ENCODE data around the gene SOX10. TPM values are rescaled to one million over a fixed set of nuclear protein-coding genes. Genes with fewer than 3 reads are reported as not detected.

The SOX10 gene
- total and polyA plus RNA-seq, 2 of the 13 experiments (the other 11 are each of a cell fraction or from before 2014, with no cell fraction given) = not detected

DNA sequence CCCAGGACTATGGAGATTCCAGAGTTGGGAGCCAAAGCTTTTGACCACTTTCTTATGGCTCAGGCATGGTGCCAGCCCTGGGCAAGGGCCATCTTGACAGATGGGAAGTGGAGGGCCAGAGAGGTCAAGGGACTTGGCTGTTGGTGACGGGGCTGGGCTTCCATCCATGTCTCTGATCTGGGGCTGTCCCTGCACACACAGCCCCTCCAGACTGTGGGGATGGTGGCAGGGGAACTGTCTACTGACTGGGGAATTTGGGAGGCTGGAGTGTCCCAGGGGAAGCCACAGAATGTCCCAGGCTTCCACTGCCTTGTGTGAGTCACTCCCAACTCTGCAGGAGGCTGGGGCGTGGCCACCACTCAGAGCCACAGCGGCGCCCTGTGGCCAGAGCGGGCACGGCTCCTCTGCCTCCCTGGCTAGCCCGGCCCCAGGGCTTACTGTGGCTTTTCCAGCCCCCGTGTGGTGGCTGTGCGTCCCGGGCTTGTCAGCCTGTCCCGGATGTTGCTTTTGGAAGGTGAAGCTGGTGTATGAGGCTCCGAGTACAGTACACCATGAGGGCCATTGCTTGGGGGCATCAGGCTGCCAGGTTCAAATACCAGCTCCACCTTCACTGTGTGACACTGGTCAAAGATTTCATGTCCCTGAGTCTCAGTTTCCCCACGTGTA lies 50.5 kb downstream of the SOX10 start (continued):
- TF ChIP-seq, protein P1, sequence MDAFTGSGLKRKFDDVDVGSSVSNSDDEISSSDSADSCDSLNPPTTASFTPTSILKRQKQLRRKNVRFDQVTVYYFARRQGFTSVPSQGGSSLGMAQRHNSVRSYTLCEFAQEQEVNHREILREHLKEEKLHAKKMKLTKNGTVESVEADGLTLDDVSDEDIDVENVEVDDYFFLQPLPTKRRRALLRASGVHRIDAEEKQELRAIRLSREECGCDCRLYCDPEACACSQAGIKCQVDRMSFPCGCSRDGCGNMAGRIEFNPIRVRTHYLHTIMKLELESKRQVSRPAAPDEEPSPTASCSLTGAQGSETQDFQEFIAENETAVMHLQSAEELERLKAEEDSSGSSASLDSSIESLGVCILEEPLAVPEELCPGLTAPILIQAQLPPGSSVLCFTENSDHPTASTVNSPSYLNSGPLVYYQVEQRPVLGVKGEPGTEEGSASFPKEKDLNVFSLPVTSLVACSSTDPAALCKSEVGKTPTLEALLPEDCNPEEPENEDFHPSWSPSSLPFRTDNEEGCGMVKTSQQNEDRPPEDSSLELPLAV (CRISPR knock-in tag; conservative IDR thresholded peaks at IDR 0.05; ENCODE audit: low read depth) = no peak
- TF ChIP-seq ZSCAN21 (CRISPR knock-in tag; IDR thresholded peaks at IDR 0.05; ENCODE audit: borderline replicate concordance) (peak; percentile 39; the same call in 1 of the 2 replicates), ZNF34 (CRISPR knock-in tag; IDR thresholded peaks at IDR 0.05; ENCODE audit: borderline replicate concordance) (no peak), ZNF260 (CRISPR knock-in tag; IDR thresholded peaks at IDR 0.05; ENCODE audit: borderline replicate concordance, low read depth) (no peak), ADNP (CRISPR knock-in tag; IDR thresholded peaks at IDR 0.05) (no peak), ZNF484 (CRISPR knock-in tag; IDR thresholded peaks at IDR 0.05; ENCODE audit: borderline replicate concordance, low read depth) (no peak; the same call in 1 of the 2 replicates), JDP2 (CRISPR knock-in tag; IDR thresholded peaks at IDR 0.05; ENCODE audit: borderline replicate concordance) (no peak), ZNF768 (CRISPR knock-in tag; IDR thresholded peaks at IDR 0.05) (peak; percentile 74), HHEX (CRISPR knock-in tag; IDR thresholded peaks at IDR 0.05) (no peak), ZNF326 (CRISPR knock-in tag; IDR thresholded peaks at IDR 0.05; ENCODE audit: borderline replicate concordance) (no peak), RFX5 (IDR thresholded peaks at IDR 0.05; ENCODE audit: low read depth, low read length) (no peak), ZBTB7A (CRISPR knock-in tag; IDR thresholded peaks at IDR 0.05) (no peak), RCOR2 (CRISPR knock-in tag; IDR thresholded peaks at IDR 0.05) (0 out of 2 replicates have a peak, but pooled peaks have one; percentile 31), ZNF703 (CRISPR knock-in tag; IDR thresholded peaks at IDR 0.05; ENCODE audit: borderline replicate concordance) (no peak)
- TF ChIP-seq, protein P2, sequence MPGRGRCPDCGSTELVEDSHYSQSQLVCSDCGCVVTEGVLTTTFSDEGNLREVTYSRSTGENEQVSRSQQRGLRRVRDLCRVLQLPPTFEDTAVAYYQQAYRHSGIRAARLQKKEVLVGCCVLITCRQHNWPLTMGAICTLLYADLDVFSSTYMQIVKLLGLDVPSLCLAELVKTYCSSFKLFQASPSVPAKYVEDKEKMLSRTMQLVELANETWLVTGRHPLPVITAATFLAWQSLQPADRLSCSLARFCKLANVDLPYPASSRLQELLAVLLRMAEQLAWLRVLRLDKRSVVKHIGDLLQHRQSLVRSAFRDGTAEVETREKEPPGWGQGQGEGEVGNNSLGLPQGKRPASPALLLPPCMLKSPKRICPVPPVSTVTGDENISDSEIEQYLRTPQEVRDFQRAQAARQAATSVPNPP (CRISPR knock-in tag; IDR thresholded peaks at IDR 0.05) = no peak
- TF ChIP-seq, protein P3, sequence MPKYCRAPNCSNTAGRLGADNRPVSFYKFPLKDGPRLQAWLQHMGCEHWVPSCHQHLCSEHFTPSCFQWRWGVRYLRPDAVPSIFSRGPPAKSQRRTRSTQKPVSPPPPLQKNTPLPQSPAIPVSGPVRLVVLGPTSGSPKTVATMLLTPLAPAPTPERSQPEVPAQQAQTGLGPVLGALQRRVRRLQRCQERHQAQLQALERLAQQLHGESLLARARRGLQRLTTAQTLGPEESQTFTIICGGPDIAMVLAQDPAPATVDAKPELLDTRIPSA (CRISPR knock-in tag; IDR thresholded peaks at IDR 0.05; ENCODE audit: borderline replicate concordance) = no peak
- TF ChIP-seq, protein P4, sequence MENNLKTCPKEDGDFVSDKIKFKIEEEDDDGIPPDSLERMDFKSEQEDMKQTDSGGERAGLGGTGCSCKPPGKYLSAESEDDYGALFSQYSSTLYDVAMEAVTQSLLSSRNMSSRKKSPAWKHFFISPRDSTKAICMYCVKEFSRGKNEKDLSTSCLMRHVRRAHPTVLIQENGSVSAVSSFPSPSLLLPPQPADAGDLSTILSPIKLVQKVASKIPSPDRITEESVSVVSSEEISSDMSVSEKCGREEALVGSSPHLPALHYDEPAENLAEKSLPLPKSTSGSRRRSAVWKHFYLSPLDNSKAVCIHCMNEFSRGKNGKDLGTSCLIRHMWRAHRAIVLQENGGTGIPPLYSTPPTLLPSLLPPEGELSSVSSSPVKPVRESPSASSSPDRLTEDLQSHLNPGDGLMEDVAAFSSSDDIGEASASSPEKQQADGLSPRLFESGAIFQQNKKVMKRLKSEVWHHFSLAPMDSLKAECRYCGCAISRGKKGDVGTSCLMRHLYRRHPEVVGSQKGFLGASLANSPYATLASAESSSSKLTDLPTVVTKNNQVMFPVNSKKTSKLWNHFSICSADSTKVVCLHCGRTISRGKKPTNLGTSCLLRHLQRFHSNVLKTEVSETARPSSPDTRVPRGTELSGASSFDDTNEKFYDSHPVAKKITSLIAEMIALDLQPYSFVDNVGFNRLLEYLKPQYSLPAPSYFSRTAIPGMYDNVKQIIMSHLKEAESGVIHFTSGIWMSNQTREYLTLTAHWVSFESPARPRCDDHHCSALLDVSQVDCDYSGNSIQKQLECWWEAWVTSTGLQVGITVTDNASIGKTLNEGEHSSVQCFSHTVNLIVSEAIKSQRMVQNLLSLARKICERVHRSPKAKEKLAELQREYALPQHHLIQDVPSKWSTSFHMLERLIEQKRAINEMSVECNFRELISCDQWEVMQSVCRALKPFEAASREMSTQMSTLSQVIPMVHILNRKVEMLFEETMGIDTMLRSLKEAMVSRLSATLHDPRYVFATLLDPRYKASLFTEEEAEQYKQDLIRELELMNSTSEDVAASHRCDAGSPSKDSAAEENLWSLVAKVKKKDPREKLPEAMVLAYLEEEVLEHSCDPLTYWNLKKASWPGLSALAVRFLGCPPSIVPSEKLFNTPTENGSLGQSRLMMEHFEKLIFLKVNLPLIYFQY (CRISPR knock-in tag; IDR thresholded peaks at IDR 0.05; ENCODE audit: borderline replicate concordance) = 0 out of 2 replicates have a peak, but pooled peaks have one; percentile 34
- TF ChIP-seq, protein P5, sequence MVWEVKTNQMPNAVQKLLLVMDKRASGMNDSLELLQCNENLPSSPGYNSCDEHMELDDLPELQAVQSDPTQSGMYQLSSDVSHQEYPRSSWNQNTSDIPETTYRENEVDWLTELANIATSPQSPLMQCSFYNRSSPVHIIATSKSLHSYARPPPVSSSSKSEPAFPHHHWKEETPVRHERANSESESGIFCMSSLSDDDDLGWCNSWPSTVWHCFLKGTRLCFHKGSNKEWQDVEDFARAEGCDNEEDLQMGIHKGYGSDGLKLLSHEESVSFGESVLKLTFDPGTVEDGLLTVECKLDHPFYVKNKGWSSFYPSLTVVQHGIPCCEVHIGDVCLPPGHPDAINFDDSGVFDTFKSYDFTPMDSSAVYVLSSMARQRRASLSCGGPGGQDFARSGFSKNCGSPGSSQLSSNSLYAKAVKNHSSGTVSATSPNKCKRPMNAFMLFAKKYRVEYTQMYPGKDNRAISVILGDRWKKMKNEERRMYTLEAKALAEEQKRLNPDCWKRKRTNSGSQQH (CRISPR knock-in tag; IDR thresholded peaks at IDR 0.05; ENCODE audit: low read depth) = peak; percentile 46; the same call in 1 of the 2 replicates
- TF ChIP-seq, protein P6, sequence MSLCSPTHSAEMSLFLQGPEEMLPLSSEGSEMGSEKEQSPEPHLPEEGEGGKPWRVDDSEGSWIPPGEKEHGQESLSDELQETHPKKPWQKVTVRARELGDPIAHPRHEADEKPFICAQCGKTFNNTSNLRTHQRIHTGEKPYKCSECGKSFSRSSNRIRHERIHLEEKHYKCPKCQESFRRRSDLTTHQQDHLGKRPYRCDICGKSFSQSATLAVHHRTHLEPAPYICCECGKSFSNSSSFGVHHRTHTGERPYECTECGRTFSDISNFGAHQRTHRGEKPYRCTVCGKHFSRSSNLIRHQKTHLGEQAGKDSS (CRISPR knock-in tag; IDR thresholded peaks at IDR 0.05; ENCODE audit: borderline replicate concordance, low read depth) = peak; percentile 84; the same call in 1 of the 2 replicates

All from HepG2 (cell line).